Erythroblast (primary cell): ENCODE measurements around the gene OAF.

Source experiments
- GATA1 ChIP-seq: IDR thresholded peaks from 2 replicates; pipeline ENCODE4 v1.6.1; 2011; ENCODE audit warnings: low read depth, mild to moderate bottlenecking, control low read depth, low read length, moderate library complexity
- POLR2A ChIP-seq: IDR thresholded peaks from 2 replicates; pipeline ENCODE4 v1.6.1; 2011; ENCODE audit warnings: mild to moderate bottlenecking, low read length

GRCh38 chr11:120179057-120179672 is 31.7 kb upstream of the OAF start:
- TF ChIP-seq POLR2A (no peak), GATA1 (no peak)
